Umbilical cord (tissue), 2 donors: ENCODE results near the gene NIM1K. TPM values are rescaled to one million over a fixed set of nuclear protein-coding genes. Genes with fewer than 3 reads are reported as not detected.
"Not testable (repeated sequence)": the region's sequence is repeated elsewhere in the genome, so short reads cannot be mapped to it uniquely, and the experiment has no call there.

ENCODE experiments used
- DNase-seq: peaks from one replicate; pipeline ENCODE4 v3.0.0-alpha.2; 2015; ENCODE audit warnings: low spot score
- total RNA-seq: library from RNA; depleted of rRNA; stranded (reverse); fragments of >200 nt; gene quantifications from one replicate; pipeline ENCODE4 v1.2.3, GENCODE V29; 2014; ENCODE audit warnings: low replicate concordance; ENCODE audit not compliant: insufficient read depth

Gene NIM1K
- total RNA-seq, 1 donor from 2014 or later, result 1.2 TPM

- peak; percentile 59 for DNase-seq
Measured at GRCh38 chr5:43190755-43191603, 1.0 kb upstream of the NIM1K start.

GRCh38 chr5:43192558-43193180 lies 644 bp downstream of the NIM1K start:
- peak; percentile 7 for DNase-seq

- DNase-seq, result peak; percentile 85
Measured at GRCh38 chr5:43193181-43193893, 1.3 kb downstream of the NIM1K start.

- DNase-seq, result no peak
Measured at GRCh38 chr5:43193894-43194265, 1.9 kb downstream of the NIM1K start.

GRCh38 chr5:43195670-43196265 lies 3.7 kb downstream of the NIM1K start:
- no peak for DNase-seq

GRCh38 chr5:43197535-43197934 lies 5.5 kb downstream of the NIM1K start:
- DNase-seq, result no peak

GRCh38 chr5:43201442-43201841 lies 9.4 kb downstream of the NIM1K start:
- DNase-seq, result not testable (repeated sequence)

- no peak for DNase-seq
Measured at GRCh38 chr5:43202380-43202779, 10.4 kb downstream of the NIM1K start.

- no peak for DNase-seq
Measured at GRCh38 chr5:43203373-43203772, 11.3 kb downstream of the NIM1K start.

GRCh38 chr5:43204958-43205357 lies 12.9 kb downstream of the NIM1K start:
- no peak for DNase-seq

GRCh38 chr5:43207601-43208000 lies 15.6 kb downstream of the NIM1K start:
- no peak for DNase-seq

GRCh38 chr5:43208658-43209057 lies 16.6 kb downstream of the NIM1K start:
- DNase-seq, result no peak

- no peak for DNase-seq
Measured at GRCh38 chr5:43209060-43209459, 17.0 kb downstream of the NIM1K start.

GRCh38 chr5:43209833-43210232 lies 17.8 kb downstream of the NIM1K start:
- no peak for DNase-seq

GRCh38 chr5:43210570-43210969 lies 18.5 kb downstream of the NIM1K start:
- DNase-seq, result no peak

GRCh38 chr5:43213951-43214350 lies 21.9 kb downstream of the NIM1K start:
- DNase-seq, result no peak

- no peak for DNase-seq
Measured at GRCh38 chr5:43215073-43215631, 23.1 kb downstream of the NIM1K start.

- no peak for DNase-seq
Measured at GRCh38 chr5:43216941-43217340, 24.9 kb downstream of the NIM1K start.

GRCh38 chr5:43219120-43219519 lies 27.1 kb downstream of the NIM1K start:
- no peak for DNase-seq

- DNase-seq, result no peak
Measured at GRCh38 chr5:43221502-43221901, 29.5 kb downstream of the NIM1K start.

- DNase-seq, result no peak
Measured at GRCh38 chr5:43225649-43226245, 33.7 kb downstream of the NIM1K start.
